ENCODE results near the gene KAT7. TPM values are rescaled to one million over a fixed set of nuclear protein-coding genes. Genes with fewer than 3 reads are reported as not detected.

KAT7 gene
- total and polyA plus RNA-seq, 11 donors, result 10.1 to 80.9 (median 52.7) TPM

DNA sequence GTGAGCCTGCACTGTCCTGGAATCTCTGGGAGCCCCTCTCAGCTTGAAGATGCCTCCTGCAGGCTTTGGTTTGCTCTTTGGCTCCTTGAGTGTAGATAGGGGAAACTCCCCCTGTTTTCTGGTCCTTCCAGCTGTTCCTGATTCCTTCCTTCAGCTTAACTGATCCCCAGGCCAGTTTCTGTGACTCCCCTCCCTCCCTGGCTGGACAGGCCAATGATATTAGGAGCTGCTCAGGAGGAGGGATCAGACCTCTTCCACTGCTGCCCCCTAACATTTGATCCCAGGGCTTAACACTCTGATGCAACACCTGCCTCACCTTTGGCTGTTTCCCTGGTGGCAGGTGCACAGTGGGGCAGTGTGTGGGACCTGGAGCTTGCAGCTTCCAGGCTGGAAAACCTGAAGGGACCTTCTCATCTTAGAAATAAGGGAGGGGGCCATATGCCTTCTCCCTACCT is 59.6 kb downstream of the KAT7 start, which contains the start of gene TAC4:
Gene TAC4 (minus strand): TSS at position 51 of the 455 bp plus-strand sequence. CDS start 52 bp downstream, outside the sequence.
- H3K36me3 ChIP-seq, result no peaks in the 10 kb centered on the region
- no peak within 1 kb of the TSS for H3K4me3 ChIP-seq
- intact Hi-C loops (cut with DNase I), result loop anchor here in 4 of 10 donors (5.0 to 10.0 kb wide), 5 partner anchors 53 to 141 kb away; partner anchors contain the start of genes KAT7 (in 1 of the 4) and SLC35B1 (in 1 of the 4)
- H3K27ac ChIP-seq, result peak within 1 kb of the TSS in 5 of 12 donors; percentile 83 to 91 (median 85)
- DNase-seq (peak in 2 of 5 donors; percentile 2 to 3), ATAC-seq (no peak)
- no peaks in the 10 kb centered on the region for H3K27me3 ChIP-seq
- H3K4me1 ChIP-seq, result peaks cover 0 to 50% (median 36%) of the 10 kb centered on the region in 12 donors
- no peaks in the 10 kb centered on the region for H3K9me3 ChIP-seq
- TF ChIP-seq, protein P1, sequence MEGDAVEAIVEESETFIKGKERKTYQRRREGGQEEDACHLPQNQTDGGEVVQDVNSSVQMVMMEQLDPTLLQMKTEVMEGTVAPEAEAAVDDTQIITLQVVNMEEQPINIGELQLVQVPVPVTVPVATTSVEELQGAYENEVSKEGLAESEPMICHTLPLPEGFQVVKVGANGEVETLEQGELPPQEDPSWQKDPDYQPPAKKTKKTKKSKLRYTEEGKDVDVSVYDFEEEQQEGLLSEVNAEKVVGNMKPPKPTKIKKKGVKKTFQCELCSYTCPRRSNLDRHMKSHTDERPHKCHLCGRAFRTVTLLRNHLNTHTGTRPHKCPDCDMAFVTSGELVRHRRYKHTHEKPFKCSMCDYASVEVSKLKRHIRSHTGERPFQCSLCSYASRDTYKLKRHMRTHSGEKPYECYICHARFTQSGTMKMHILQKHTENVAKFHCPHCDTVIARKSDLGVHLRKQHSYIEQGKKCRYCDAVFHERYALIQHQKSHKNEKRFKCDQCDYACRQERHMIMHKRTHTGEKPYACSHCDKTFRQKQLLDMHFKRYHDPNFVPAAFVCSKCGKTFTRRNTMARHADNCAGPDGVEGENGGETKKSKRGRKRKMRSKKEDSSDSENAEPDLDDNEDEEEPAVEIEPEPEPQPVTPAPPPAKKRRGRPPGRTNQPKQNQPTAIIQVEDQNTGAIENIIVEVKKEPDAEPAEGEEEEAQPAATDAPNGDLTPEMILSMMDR (IDR thresholded peaks at IDR 0.05), result no peak
- no peak for TF ChIP-seq POLR2A (IDR thresholded peaks at IDR 0.05)

DNA sequence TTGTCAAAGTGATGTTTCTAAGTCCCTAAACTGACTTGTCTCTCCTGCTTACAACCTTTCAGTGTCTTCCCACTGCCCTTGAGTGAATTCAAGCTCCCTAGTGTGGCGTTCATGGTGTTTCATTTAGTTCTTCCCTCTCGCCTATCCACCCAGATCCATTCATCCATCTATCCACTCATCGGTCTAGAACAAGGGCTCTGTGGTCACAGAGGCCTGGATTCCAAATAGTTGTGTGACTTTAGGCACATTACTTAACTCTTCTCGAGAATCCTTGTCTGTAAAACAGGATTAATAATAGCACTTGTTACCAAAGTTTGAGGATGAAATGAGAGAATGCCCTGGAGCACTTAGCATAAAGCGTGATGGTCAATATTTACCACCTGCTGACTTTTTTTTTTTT is 60.3 kb downstream of the KAT7 start:
- Histone ChIP-seq H3K27ac (no peak overlapping the region), H3K4me1 (peaks cover 0 to 50% (median 36%) of the 10 kb centered on the region in 12 donors)
- ATAC-seq, result no peak

DNA sequence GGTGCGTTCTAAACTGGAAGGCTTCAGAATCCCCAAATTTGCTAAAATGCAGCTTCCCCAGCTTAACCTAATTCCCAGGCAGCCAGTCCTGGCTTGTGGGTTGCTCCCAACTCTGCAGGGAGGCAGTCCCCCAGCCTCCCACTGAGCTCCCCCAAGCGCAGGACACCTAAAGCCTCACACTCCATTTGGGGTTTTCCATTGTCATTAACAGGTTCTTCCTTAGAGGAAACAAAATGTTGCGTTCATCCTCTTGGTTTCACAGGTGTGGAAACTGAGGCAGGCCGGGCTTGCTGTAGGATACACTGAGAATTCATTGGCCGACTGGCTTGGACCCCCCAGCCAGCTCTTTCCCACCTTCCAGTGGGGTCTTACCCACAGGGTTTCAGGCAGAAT is 61.7 kb downstream of the KAT7 start:
- peak overlapping the region in 2 of 12 donors; percentile 52 to 71 for H3K27ac ChIP-seq
- H3K27me3 ChIP-seq, result no peaks in the 10 kb centered on the region
- TF ChIP-seq, protein P1 (IDR thresholded peaks at IDR 0.05), result no peak
- no peak for TF ChIP-seq POLR2A (IDR thresholded peaks at IDR 0.05)
- H3K4me3 ChIP-seq, result peak overlapping the region in 2 of 12 donors; percentile 69 to 70
- H3K9me3 ChIP-seq, result no peaks in the 10 kb centered on the region
- intact Hi-C loops (cut with DNase I), result loop anchor here (2.0 to 10.0 kb wide), 11 partner anchors 61 to 415 kb away; partner anchors contain the start of genes SLC35B1 (in 5 of the 10), KAT7 (in 2 of the 10) and NXPH3 (in 1 of the 10)
- peaks cover 0 to 37% (median 26%) of the 10 kb centered on the region in 12 donors for H3K4me1 ChIP-seq
- DNase-seq (peak in 2 of 5 donors; percentile 14 to 39), ATAC-seq (no peak)
- 86 to 91% (median 90%) methylated on average over 4 to 5 of the region's 5 CpGs for WGBS, 4 donors
- H3K36me3 ChIP-seq, result no peaks in the 10 kb centered on the region

More for the DNA sequence above, 60.3 kb downstream of the KAT7 start:
- Histone ChIP-seq H3K27me3 (no peaks in the 10 kb centered on the region), H3K9me3 (no peaks in the 10 kb centered on the region), H3K4me3 (no peak overlapping the region), H3K36me3 (no peaks in the 10 kb centered on the region)
- DNase-seq, result peak in 1 of 5 donors; percentile 2
- TF ChIP-seq, protein P1 (IDR thresholded peaks at IDR 0.05), result no peak
- no peak for TF ChIP-seq POLR2A (IDR thresholded peaks at IDR 0.05)
- WGBS, 4 donors, result 87 to 92% (median 88%) methylated on average over 5 of the region's 5 CpGs
- intact Hi-C loops (cut with DNase I), result loop anchor here in 4 of 10 donors (5.0 to 10.0 kb wide), 5 partner anchors 54 to 141 kb away; partner anchors contain the start of genes KAT7 (in 1 of the 4) and SLC35B1 (in 1 of the 4)

DNA sequence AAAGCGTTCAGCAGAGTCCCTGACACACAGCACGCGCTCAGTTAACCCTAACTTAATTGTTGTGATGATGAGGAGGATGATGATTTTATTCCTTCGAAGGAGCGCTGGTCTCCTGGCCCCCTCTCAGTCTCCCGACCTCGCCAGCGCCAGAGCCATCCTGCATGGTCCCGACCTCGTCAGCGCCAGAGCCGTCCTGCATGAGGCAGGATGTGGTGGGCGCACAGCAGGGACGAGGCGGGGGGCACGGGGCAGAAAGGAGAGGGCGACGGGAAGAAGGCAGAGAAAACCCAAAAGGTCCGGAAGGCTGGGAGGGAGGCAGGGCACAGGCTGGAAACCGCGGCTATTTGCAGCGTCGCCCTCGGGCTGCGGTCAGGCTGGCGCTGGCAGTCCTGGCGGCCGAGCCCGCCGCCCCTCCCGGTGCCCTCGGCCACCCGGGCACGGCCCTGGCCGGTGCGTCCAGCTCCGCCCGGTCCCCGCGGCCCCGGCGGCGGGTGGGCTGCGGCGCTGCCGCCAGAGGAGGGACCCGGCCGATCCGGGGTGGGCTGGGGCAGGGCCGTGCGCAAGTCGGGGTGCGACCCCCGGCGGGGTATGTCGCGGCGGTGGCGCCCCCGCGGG is 62.4 kb downstream of the KAT7 start:
- Histone ChIP-seq H3K27me3 (no peaks in the 10 kb centered on the region), H3K9me3 (no peaks in the 10 kb centered on the region), H3K4me1 (peaks cover 0 to 32% (median 20%) of the 10 kb centered on the region in 12 donors), H3K4me3 (peak overlapping the region; percentile 40 to 82 (median 64)), H3K27ac (peak overlapping the region in 9 of 12 donors; percentile 20 to 72 (median 58)), H3K36me3 (no peaks in the 10 kb centered on the region)
- TF ChIP-seq, protein P1 (IDR thresholded peaks at IDR 0.05), result no peak
- no peak for TF ChIP-seq POLR2A (IDR thresholded peaks at IDR 0.05)
- intact Hi-C loops (cut with DNase I), result loop anchor here (1.0 to 10.0 kb wide), 12 partner anchors 62 to 416 kb away; partner anchors contain the start of genes SLC35B1 (in 5 of the 10), KAT7 (in 2 of the 10) and NXPH3 (in 1 of the 10)
- WGBS, 4 donors, result 3 to 8% (median 5%) methylated on average over 29 to 61 of the region's 61 CpGs
- DNase-seq (peak in 4 of 5 donors; percentile 8 to 60 (median 44)), ATAC-seq (peak in 3 of 4 donors; percentile 23 to 42 (median 28))

Data from heart left ventricle (tissue), 16 donors.